ENCODE results near the gene AGPAT1.
"Not testable (repeated sequence)": the region's sequence is repeated elsewhere in the genome, so short reads cannot be mapped to it uniquely, and the experiment has no call there.

The AGPAT1 gene

DNA sequence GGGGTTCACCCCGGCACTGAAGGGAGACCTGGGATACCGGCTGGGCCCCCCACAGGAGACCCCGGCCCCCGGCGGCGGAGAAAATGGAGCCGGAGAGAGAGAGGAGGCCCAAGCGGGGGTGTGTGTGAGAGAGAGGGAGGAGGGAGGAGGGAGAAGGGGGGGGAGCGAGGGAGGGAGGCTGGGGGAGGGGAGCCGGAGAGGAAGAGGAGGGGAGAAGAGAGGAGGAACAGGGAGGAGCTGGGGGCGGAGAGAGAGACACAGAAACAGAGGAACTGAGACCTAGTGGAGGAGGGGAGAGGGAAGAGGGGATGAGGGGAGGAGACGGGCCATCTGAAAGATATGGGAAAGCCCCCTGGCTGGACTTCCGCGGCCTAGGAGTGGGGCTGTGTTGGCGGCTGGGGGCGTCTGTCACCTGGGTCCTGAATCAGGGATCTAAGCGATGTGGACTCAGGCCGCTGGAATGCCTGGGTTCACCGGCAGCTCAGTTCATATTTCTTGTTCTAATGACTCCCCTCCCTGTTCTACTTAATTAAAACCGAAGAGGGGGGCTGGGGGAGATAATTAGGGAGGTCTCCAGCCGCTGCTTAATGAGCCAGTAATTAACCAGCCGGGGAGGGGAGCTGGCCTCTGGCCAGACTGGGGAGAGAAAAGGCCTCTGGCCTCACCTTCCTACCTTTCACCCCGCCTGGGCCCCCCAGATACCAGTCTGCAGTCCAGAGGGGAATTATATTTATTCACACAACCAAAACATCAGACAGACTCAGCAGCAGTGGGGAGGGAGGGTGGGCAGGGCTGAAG is 14.4 kb upstream of the AGPAT1 start, which contains the start of gene PBX2:
Gene PBX2 (minus strand): TSS at position 149 of the 798 bp plus-strand sequence. CDS start 287 bp downstream, outside the sequence.
- Histone ChIP-seq H3K4me1 (ENCODE audit: control insufficient read depth, insufficient read depth, low read length) (peaks cover 25% of the 10 kb centered on the region), H3K4me3 (ENCODE audit: low read length) (peak within 1 kb of the TSS; percentile 94), H3K9me3 (ENCODE audit: control insufficient read depth, low read length) (no peaks in the 10 kb centered on the region), H3K27me3 (replicated peaks; ENCODE audit: control insufficient read depth, insufficient read depth, low read length) (no peaks in the 10 kb centered on the region), H3K9ac (ENCODE audit: low read length) (peak within 1 kb of the TSS; percentile 97), H3K36me3 (ENCODE audit: control insufficient read depth, insufficient read depth, low read length, severe bottlenecking) (peaks cover 22% of the 10 kb centered on the region)
- peak; percentile 95 for DNase-seq (ENCODE audit: low read depth)

GRCh38 chr6:32189742-32190053 is 13.8 kb upstream of the AGPAT1 start:
- peaks cover 22% of the 10 kb centered on the region for H3K36me3 ChIP-seq (ENCODE audit: control insufficient read depth, insufficient read depth, low read length, severe bottlenecking)
- no peaks in the 10 kb centered on the region for H3K27me3 ChIP-seq (replicated peaks; ENCODE audit: control insufficient read depth, insufficient read depth, low read length)
- H3K9ac ChIP-seq (ENCODE audit: low read length), result peak overlapping the region; percentile 97
- H3K9me3 ChIP-seq (ENCODE audit: control insufficient read depth, low read length), result no peaks in the 10 kb centered on the region
- peak overlapping the region; percentile 94 for H3K4me3 ChIP-seq (ENCODE audit: low read length)
- no peak for DNase-seq (ENCODE audit: low read depth)
- peaks cover 20% of the 10 kb centered on the region for H3K4me1 ChIP-seq (ENCODE audit: control insufficient read depth, insufficient read depth, low read length)

DNA sequence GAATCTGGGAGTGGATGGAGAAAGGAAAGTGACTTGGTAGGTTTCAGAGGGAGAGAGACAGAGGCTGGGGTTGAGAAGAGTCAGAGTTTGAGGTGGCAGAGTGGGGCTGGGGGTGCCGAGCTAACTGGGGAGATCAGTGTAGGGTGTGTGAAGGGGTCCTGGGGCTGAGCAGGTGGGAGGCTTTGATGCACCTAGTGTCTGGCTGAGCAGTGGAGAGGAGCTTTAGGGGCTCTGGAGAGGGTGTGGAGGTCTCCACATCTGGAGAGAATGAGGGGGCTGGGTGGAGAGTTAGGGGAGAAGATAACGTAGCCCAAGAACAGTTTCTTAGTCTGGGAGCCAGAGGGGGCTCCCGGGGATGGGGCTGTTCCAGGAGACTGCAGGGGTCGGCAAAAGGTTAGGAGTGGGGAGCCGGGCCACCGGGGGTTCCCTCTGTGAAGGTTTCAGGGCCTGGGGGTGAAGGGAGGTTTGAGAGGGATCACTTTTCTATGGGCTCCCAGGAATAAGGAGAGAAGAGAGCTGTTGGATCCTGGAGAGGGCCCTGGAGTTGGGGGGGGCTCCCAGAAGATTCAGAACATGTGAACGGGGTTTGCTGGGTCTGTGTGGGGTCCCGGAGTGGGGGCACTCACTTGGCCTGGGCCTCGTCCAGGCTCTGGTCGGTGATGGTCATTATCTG is 13.3 kb upstream of the AGPAT1 start:
- peak; percentile 29 for DNase-seq (ENCODE audit: low read depth)
- Histone ChIP-seq H3K27me3 (replicated peaks; ENCODE audit: control insufficient read depth, insufficient read depth, low read length) (no peaks in the 10 kb centered on the region), H3K4me1 (ENCODE audit: control insufficient read depth, insufficient read depth, low read length) (peaks cover 19% of the 10 kb centered on the region), H3K36me3 (ENCODE audit: control insufficient read depth, insufficient read depth, low read length, severe bottlenecking) (peaks cover 22% of the 10 kb centered on the region), H3K4me3 (ENCODE audit: low read length) (peak overlapping the region; percentile 94), H3K9me3 (ENCODE audit: control insufficient read depth, low read length) (no peaks in the 10 kb centered on the region), H3K9ac (ENCODE audit: low read length) (peak overlapping the region; percentile 97)

- H3K4me1 ChIP-seq (ENCODE audit: control insufficient read depth, insufficient read depth, low read length), result peaks cover 20% of the 10 kb centered on the region
- H3K9me3 ChIP-seq (ENCODE audit: control insufficient read depth, low read length), result no peaks in the 10 kb centered on the region
- peak; percentile 72 for DNase-seq (ENCODE audit: low read depth)
- H3K36me3 ChIP-seq (ENCODE audit: control insufficient read depth, insufficient read depth, low read length, severe bottlenecking), result peaks cover 22% of the 10 kb centered on the region
- H3K9ac ChIP-seq (ENCODE audit: low read length), result peak overlapping the region; percentile 97
- no peaks in the 10 kb centered on the region for H3K27me3 ChIP-seq (replicated peaks; ENCODE audit: control insufficient read depth, insufficient read depth, low read length)
- H3K4me3 ChIP-seq (ENCODE audit: low read length), result peak overlapping the region; percentile 94
These were observed 12.6 kb upstream of the AGPAT1 start for GRCh38 chr6:32188381-32189068.

DNA sequence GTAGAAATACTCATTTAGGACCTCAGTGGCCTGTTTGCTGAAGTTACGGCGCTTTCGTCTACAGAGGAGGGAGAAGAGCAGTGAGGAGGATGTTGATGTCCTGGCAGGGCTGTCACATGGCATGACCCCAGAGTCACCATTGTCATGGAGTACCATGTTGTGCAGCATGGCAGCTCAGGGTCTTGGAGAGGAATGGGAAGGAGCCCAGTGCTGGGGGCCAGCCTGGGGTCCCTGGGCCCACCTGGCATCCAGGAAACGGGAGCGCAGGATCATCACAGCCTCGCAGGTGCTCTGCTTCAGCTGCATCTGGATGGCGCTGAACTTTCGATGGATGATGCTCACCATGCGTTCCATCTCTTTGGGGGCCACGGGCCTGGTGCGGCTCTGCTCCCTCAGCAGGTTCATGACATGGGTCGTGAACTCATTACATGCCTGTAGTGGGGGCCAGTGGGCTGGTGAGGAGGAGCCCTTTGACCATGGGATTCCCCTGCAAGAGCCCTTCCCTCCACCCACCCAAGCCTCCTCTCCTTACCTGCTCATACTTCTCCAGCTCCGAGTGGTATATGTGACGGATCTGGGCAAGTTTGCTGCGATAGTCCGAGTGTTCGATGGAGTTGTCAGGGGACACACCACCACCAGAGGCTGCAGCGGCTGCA is 12.0 kb upstream of the AGPAT1 start:
- not testable (repeated sequence) for DNase-seq (ENCODE audit: low read depth); H3K9me3 ChIP-seq (ENCODE audit: control insufficient read depth, low read length); H3K27me3 ChIP-seq (replicated peaks; ENCODE audit: control insufficient read depth, insufficient read depth, low read length)
- peak overlapping the region; percentile 94 for H3K4me3 ChIP-seq (ENCODE audit: low read length)
- H3K36me3 ChIP-seq (ENCODE audit: control insufficient read depth, insufficient read depth, low read length, severe bottlenecking), result peaks cover 22% of the 10 kb centered on the region
- H3K4me1 ChIP-seq (ENCODE audit: control insufficient read depth, insufficient read depth, low read length), result peaks cover 20% of the 10 kb centered on the region
- H3K9ac ChIP-seq (ENCODE audit: low read length), result peak overlapping the region; percentile 97

GRCh38 chr6:32187009-32187709 is 11.3 kb upstream of the AGPAT1 start:
- Histone ChIP-seq H3K9me3 (ENCODE audit: control insufficient read depth, low read length) (no peaks in the 10 kb centered on the region), H3K4me3 (ENCODE audit: low read length) (no peak overlapping the region), H3K36me3 (ENCODE audit: control insufficient read depth, insufficient read depth, low read length, severe bottlenecking) (peaks cover 27% of the 10 kb centered on the region), H3K4me1 (ENCODE audit: control insufficient read depth, insufficient read depth, low read length) (peaks cover 20% of the 10 kb centered on the region), H3K27me3 (replicated peaks; ENCODE audit: control insufficient read depth, insufficient read depth, low read length) (no peaks in the 10 kb centered on the region), H3K9ac (ENCODE audit: low read length) (peak overlapping the region; percentile 97)
- DNase-seq (ENCODE audit: low read depth), result no peak

DNA sequence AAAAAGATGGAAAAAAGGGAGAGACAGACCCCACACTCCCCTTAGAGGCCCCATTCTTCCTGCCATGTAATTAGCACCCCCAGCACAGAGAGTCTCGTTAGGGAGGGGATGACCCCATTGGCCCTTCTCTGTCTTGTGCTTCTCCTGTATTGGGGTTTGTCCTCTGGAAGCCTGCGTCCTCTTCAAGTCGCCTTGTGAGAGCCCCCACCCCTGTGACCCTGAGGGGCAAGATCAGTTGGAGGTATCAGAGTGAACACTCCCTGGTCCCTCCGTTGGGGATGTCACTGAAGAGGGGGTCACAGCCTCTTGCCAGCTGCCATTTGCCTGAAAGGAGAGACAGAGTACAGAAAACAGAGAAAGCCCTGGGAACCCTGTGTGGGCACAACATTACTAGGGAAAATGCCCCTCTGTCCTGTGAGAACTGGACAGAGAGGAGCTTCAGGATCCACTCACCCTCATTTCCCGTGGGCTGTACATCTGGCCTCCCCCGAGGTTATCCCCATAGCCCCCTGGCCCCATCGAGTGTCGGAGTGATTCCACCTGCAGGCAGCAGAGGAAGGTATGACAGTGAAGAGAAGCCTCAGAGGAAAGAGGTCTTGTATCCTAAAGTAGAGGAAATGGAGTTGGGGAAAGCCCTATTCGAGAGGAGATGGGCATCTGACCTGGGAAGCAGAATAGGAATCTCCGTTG is 10.4 kb upstream of the AGPAT1 start:
- Histone ChIP-seq H3K4me1 (ENCODE audit: control insufficient read depth, insufficient read depth, low read length) (peaks cover 20% of the 10 kb centered on the region), H3K9ac (ENCODE audit: low read length) (peak overlapping the region; percentile 49), H3K36me3 (ENCODE audit: control insufficient read depth, insufficient read depth, low read length, severe bottlenecking) (peaks cover 30% of the 10 kb centered on the region)
- not testable (repeated sequence) for DNase-seq (ENCODE audit: low read depth); H3K4me3 ChIP-seq (ENCODE audit: low read length); H3K27me3 ChIP-seq (replicated peaks; ENCODE audit: control insufficient read depth, insufficient read depth, low read length); H3K9me3 ChIP-seq (ENCODE audit: control insufficient read depth, low read length)

GRCh38 chr6:32185681-32186131 is 9.8 kb upstream of the AGPAT1 start:
- H3K9ac ChIP-seq (ENCODE audit: low read length), result peak overlapping the region; percentile 49
- H3K9me3 ChIP-seq (ENCODE audit: control insufficient read depth, low read length); H3K4me3 ChIP-seq (ENCODE audit: low read length); H3K27me3 ChIP-seq (replicated peaks; ENCODE audit: control insufficient read depth, insufficient read depth, low read length): not testable (repeated sequence)
- H3K4me1 ChIP-seq (ENCODE audit: control insufficient read depth, insufficient read depth, low read length), result peaks cover 20% of the 10 kb centered on the region
- H3K36me3 ChIP-seq (ENCODE audit: control insufficient read depth, insufficient read depth, low read length, severe bottlenecking), result peaks cover 36% of the 10 kb centered on the region
- DNase-seq (ENCODE audit: low read depth), result peak; percentile 94

DNA sequence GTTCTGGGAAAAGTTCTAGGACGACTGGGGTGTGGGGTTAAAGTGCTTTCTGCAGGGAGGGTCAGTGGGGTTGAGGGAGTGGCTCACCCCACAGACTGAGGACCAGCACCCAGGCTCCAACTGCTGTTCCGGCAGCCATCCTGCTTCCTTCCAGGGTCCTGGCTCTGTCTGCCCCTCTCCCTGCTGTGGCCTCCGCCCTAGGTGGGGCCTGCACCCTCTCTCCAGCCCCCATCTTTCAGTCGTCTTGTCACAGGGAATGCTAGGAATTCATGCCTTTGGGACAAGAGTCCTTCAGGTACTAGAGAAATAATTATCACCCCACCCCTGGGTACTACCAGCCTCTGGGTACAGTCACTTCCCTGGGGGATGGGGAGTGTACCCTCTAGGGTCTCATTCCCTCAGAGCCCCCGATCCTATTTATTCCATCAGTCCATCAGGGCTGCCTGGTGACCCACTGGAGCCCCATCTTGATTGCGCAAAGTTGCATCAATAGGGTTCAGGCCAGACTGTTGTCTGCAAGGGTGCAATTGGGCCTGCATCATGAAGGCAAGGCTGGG is 8.3 kb upstream of the AGPAT1 start, which contains the start of gene AGER:
Gene AGER (minus strand): TSS at position 170 of the 557 bp plus-strand sequence. CDS start 31 bp downstream, at position 139.
- peaks cover 46% of the 10 kb centered on the region for H3K36me3 ChIP-seq (ENCODE audit: control insufficient read depth, insufficient read depth, low read length, severe bottlenecking)
- DNase-seq (ENCODE audit: low read depth), result no peak

More for the DNA sequence above, 8.3 kb upstream of the AGPAT1 start, which contains the start of gene AGER:
- Histone ChIP-seq H3K27me3 (replicated peaks; ENCODE audit: control insufficient read depth, insufficient read depth, low read length) (no peaks in the 10 kb centered on the region), H3K9ac (ENCODE audit: low read length) (no peak within 1 kb of the TSS), H3K4me1 (ENCODE audit: control insufficient read depth, insufficient read depth, low read length) (peaks cover 23% of the 10 kb centered on the region), H3K4me3 (ENCODE audit: low read length) (no peak within 1 kb of the TSS), H3K9me3 (ENCODE audit: control insufficient read depth, low read length) (no peaks in the 10 kb centered on the region)
